Stimulated activated CD4-positive, alpha-beta T cell treated with anti-CD3 and anti-CD28 coated beads, Interleukin-4, amount 100 ng/mL, for 1 hour (primary cell): ENCODE measurements around the gene PCDHGA9.
"Not testable (repeated sequence)": the region's sequence is repeated elsewhere in the genome, so short reads cannot be mapped to it uniquely, and the experiment has no call there.

Experiments
- DNase-seq: peaks from one replicate; pipeline ENCODE4 v3.0.0-alpha.2; 2020

PCDHGA9 gene

DNA sequence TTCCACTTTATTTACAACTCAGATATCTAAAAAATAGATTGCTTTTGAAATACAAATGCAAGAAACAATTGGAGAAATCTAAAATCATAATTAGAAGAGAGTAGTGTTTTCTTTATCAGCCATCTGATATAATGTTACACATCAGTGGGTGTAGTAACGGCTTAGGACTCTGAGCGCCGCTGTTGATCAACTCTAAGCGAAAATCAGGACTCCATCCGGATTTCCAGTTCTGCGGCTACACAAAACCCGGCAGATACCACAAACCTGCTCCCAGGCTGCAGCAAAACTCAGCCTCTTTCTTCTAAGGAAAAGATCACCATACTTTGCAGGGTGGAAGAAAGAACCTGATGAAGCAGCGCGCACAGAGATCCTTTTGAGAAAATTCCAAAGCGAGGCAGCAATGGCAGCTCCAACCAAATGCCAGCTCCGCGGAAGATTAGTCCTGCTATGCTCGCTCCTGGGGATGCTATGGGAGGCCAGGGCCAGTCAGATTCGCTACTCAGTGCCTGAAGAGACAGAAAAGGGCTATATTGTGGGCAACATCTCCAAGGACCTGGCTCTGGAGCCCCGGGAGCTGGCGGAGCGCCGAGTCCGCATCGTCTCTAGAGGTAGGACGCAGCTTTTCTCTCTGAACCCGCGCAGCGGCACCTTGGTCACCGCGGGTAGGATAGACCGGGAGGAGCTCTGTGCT lies at the start of gene PCDHGA9:
TSS of gene PCDHGA9 (plus strand) at position 226 of the 691 bp plus-strand sequence. CDS start at position 401, 175 bp downstream.
- no peak for DNase-seq

DNA sequence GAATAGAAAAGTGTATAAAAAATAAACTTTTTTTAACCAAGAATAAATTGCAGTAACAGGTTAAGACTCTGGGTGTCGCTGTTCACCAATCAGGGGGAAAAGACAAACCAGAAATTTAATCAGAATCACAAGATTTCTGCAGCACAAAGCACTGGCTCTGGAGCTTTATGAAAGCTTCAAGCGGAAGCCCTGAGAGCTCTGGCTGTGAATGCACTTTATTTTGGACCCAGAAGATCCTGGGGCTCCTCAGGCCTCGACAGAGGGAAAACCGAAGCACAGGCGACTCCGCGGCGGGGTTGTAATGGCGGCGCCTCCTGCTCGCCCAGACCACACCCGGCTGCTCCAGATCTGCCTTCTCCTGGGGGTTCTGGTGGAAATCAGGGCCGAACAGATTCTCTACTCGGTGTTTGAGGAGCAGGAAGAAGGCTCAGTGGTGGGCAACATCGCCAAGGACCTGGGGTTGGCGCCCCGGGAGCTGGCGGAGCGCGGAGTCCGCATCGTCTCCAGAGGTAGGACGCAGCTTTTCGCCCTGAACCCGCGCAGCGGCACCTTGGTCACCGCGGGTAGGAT lies 47.6 kb upstream of the PCDHGA9 start, which contains the start of gene PCDHGA4:
TSS of gene PCDHGA4 (plus strand) at position 122 of the 570 bp plus-strand sequence. CDS start at position 209, 87 bp downstream.
- DNase-seq = no peak

DNA sequence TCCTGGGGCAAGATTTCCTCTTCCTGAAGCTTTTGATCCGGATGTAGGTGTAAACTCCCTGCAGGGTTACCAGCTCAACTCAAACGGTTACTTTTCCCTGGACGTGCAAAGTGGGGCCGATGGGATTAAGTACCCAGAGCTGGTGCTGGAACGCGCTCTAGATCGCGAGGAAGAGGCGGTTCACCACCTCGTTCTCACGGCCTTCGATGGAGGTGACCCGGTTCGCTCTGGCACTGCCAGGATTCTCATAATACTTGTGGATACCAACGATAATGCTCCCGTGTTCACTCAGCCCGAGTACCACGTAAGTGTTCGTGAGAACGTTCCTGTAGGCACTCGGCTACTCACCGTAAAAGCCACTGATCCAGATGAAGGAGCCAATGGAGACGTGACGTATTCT lies 46.9 kb upstream of the PCDHGA9 start:
- DNase-seq = no peak

DNA sequence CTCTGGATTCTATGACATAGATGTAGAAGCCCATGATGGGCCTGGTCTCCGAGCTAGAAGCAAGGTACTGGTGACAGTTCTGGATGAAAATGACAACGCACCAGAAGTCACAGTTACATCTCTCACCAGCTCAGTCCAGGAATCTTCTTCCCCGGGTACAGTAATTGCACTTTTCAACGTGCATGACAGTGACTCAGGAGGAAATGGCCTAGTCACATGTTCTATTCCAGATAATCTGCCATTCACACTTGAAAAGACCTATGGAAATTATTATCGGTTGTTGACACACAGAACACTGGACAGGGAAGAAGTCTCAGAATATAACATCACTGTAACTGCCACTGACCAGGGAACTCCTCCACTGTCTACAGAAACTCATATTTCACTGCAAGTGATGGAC lies 46.4 kb upstream of the PCDHGA9 start:
- DNase-seq = no peak

DNA sequence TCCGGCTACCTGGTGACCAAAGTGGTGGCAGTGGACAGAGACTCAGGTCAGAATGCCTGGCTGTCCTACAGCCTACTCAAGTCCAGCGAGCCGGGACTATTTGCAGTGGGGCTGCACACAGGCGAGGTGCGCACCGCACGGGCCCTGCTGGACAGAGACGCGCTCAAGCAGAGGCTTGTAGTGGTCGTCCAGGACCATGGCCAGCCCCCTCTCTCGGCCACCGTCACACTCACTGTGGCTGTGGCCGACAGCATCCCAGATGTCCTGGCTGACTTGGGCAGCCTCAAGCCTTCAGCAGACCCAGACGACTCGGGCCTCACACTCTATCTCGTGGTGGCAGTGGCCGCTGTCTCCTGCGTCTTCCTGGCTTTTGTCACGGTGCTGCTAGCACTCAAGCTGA lies 45.6 kb upstream of the PCDHGA9 start:
- DNase-seq = no peak

DNA sequence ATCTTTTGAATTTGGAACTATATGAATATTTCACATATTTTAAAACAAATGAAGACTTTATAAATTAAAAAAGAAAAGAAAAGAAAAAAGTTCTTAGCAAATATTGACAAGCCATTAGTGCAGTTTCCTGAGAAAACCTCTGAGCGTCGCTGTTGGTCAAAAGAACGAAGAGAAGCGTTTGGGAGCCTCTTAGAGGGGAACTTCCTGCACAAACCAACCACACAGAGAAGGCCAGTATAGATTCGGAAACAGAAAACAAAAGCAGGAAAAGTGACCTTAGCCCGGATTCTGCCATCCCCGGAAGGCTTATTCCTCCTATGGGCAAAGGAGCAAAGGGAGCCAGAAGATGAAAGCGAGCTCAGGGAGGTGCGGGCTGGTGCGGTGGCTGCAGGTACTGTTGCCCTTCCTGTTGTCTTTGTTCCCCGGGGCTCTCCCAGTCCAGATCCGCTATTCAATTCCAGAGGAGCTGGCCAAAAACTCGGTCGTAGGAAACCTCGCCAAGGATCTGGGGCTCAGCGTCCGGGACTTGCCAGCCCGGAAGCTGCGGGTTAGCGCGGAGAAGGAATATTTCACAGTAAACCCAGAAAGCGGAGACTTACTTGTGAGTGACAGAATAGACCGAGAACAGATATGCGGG lies 42.7 kb upstream of the PCDHGA9 start, which contains the start of gene PCDHGB2:
TSS of gene PCDHGB2 (plus strand) at position 205 of the 637 bp plus-strand sequence. CDS start at position 347, 142 bp downstream.
- no peak for DNase-seq

DNA sequence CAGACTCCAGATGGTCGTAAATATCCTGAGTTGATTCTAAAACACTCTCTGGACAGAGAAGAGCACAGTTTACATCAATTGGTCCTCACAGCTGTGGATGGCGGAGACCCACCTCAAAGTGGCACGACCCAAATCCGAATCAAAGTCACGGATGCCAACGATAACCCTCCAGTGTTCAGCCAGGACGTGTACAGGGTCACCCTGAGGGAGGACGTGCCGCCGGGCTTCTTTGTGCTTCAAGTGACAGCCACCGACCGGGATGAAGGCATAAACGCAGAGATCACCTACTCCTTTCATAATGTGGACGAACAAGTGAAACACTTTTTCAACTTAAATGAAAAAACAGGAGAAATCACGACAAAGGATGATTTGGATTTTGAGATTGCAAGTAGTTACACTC lies 41.9 kb upstream of the PCDHGA9 start:
- DNase-seq = no peak

DNA sequence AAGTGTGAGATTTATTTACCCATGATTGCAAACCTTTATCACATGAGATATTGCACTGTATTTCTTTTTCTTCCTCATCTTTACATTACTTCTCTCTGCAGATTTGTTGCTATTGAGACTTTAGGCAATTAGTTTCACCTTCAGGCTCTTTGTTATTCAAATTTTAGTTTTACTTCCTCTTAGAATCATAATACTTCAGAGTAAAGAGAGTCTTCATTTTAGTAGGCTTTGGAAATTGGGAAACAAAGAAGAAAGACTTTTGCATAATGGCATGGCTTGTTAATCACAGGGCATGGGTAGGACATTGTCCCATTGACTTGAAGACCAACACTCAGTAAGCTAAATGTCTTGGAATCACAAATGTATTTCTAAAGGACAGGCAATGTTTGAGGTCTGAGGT lies 39.9 kb upstream of the PCDHGA9 start:
- DNase-seq = no peak

DNA sequence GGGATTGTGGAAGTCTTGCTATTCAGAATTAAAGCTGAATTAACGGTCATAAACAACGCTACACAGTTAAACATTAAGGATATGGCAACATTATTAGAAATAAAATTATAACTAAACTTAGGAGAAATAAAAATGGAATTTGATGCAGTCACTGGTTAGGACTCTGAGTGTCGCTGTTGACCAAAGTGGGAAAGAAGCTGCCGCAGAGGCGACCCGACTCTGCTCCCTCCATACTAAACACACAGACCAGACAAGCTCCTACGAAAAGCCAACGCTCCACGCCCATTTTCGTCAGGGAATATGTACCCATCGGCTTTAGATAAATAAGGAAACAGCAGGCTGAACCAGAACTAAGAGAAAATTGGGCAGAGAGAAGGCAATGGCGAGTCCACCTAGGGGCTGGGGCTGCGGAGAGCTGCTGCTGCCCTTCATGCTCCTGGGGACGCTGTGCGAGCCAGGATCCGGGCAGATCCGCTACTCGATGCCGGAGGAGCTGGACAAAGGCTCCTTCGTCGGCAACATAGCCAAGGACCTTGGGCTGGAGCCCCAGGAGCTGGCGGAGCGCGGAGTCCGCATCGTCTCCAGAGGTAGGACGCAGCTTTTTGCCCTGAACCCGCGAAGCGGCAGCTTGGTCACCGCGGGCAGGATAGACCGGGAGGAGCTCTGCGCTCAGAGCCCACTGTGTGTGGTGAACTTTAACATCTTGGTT lies 38.5 kb upstream of the PCDHGA9 start, which contains the start of gene PCDHGA5:
TSS of gene PCDHGA5 (plus strand) at position 211 of the 709 bp plus-strand sequence. CDS start at position 380, 169 bp downstream.
- no peak for DNase-seq

DNA sequence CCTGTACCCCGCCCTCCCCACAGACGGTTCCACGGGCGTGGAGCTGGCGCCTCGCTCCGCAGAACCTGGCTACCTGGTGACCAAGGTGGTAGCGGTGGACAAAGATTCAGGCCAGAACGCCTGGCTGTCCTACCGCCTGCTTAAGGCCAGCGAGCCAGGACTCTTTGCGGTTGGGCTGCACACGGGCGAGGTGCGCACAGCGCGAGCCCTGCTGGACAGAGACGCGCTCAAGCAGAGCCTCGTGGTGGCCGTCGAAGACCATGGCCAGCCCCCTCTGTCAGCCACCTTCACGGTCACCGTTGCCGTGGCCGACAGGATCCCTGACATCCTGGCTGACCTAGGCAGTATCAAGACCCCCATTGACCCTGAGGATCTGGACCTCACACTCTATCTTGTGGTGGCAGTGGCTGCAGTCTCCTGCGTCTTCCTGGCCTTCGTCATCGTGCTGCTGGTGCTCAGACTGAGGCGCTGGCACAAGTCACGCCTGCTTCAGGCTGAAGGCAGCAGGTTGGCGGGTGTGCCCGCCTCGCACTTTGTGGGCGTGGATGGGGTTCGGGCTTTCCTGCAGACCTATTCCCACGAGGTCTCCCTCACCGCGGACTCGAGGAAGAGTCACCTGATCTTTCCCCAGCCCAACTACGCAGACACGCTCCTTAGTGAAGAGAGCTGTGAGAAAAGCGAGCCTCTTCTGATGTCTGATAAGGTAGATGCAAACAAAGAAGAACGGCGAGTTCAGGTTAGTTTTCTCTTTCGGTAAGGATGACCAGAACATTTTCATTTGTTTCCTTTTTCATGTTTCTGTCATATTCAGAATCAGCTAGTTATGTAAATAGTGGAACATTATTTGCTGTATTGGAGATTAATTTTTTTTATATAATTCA lies 36.3 kb upstream of the PCDHGA9 start:
- DNase-seq = no peak

DNA sequence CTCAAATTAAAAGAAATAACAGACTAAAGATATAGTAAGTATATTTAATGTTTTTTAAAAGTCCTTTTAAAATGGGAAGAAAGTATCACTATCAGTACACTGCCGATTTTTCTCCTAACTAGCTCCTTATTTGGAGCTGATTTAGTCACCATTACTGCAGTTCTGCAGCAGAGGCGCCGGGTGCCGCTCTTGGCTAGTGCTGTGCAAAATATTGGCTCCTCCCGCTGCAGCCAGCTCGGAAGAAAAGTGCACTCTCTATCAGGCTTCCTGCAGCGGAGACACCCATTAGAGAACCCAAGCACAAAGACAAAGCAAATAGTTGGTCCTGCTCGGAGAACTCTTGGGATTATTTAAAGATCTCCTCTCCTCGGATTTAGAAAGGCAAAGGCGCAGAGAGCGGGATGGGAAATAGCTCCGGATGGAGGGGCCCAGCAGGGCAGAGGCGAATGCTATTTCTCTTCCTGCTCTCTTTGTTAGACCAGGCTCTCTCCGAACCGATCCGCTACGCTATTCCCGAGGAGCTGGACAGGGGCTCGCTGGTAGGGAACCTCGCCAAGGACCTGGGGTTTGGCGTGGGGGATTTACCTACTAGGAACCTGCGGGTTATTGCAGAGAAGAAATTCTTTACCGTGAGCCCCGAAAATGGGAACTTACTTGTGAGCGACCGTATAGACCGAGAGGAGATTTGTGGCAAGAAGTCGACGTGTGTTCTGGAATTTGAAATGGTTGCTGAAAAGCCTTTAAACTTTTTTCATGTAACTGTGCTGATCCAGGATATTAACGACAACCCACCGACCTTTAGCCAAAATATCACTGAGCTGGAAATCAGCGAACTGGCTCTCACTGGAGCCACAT lies 32.4 kb upstream of the PCDHGA9 start, which contains the start of gene PCDHGB3:
TSS of gene PCDHGB3 (plus strand) at position 249 of the 855 bp plus-strand sequence. CDS start at position 402, 153 bp downstream.
- peak; percentile 36 for DNase-seq

DNA sequence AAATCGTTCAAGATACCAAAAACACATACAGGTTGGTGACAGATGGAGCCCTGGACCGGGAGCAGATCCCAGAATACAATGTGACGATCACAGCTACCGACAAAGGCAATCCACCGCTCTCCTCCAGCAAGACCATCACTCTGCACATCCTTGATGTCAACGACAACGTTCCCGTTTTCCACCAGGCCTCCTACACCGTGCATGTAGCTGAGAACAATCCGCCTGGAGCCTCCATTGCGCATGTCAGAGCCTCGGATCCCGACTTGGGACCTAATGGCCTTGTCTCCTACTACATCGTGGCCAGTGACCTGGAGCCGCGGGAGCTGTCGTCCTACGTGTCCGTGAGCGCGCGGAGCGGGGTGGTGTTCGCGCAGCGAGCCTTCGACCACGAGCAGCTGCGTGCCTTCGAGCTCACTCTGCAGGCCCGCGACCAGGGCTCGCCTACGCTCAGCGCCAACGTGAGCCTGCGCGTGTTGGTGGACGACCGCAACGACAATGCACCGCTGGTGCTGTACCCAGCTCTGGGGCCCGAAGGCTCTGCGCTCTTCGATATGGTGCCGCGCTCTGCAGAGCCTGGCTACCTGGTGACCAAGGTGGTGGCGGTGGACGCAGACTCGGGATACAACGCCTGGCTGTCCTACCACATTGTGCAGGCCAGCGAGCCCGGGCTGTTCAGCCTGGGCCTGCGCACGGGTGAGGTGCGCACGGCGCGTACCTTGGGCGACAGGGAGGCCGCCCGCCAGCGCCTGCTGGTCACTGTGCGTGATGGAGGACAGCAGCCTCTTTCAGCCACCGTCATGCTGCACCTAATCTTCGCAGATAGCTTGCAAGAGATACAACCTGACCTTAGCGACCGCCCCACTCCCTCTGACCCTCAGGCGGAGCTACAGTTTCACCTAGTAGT lies 30.8 kb upstream of the PCDHGA9 start:
- DNase-seq = no peak

DNA sequence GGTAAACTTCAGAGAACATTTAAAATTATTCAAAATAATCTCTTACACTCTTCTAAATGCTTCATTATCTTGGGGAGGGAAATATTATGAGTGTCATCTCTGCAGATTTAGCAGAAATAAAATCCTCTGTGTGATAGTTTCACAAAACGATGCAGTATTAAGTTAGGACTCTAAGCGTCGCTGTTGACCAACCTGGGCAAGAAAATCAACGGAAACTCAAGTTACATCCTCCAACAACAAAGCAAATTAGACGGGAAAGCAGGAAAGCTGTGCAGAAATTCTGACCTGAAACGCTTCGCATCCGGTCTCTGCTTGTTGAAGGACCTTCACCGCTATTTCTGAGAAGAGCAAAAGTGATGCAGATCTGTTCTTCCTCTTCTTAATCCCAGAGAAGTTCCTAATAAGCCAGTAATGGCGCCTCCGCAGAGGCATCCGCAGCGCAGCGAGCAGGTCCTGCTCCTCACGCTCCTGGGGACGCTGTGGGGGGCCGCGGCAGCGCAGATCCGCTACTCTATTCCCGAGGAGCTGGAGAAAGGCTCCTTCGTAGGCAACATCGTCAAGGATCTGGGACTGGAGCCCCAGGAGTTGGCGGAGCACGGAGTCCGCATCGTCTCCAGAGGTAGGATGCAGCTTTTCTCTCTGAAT lies 28.8 kb upstream of the PCDHGA9 start, which contains the start of gene PCDHGA6:
TSS of gene PCDHGA6 (plus strand) at position 219 of the 645 bp plus-strand sequence. CDS start at position 412, 193 bp downstream.
- no peak for DNase-seq

DNA sequence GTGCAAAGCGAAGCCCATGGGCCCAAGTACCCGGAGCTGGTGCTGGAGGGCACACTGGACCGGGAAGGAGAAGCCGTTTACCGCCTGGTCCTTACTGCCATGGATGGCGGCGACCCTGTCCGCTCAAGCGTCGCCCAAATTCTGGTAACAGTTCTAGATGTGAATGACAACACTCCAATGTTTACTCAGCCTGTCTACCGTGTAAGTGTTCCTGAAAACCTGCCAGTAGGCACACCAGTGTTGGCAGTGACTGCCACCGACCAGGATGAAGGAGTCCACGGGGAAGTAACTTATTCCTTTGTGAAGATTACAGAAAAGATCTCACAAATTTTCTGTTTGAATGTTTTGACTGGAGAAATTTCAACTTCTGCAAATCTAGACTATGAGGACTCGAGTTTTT lies 28.0 kb upstream of the PCDHGA9 start:
- no peak for DNase-seq

DNA sequence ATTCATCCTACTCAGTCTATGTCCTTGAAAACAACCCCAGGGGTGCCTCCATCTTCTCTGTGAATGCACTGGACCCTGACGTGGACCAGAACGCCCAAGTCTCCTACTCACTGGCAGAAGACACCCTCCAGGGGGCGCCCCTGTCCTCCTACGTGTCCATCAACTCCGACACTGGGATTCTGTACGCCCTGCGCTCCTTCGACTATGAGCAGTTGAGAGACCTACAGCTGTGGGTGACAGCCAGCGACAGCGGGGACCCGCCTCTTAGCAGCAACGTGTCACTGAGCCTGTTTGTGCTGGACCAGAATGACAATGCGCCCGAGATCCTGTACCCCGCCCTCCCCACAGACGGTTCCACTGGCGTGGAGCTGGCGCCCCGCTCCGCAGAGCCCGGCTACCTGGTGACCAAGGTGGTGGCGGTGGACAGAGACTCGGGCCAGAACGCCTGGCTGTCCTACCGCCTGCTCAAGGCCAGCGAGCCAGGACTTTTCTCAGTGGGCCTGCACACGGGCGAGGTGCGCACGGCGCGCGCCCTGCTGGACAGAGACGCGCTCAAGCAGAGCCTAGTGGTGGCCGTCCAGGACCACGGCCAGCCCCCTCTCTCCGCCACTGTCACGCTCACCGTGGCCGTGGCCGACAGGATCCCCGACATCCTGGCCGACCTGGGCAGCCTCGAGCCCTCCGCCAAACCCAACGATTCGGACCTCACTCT lies 27.0 kb upstream of the PCDHGA9 start:
- not testable (repeated sequence) for DNase-seq

DNA sequence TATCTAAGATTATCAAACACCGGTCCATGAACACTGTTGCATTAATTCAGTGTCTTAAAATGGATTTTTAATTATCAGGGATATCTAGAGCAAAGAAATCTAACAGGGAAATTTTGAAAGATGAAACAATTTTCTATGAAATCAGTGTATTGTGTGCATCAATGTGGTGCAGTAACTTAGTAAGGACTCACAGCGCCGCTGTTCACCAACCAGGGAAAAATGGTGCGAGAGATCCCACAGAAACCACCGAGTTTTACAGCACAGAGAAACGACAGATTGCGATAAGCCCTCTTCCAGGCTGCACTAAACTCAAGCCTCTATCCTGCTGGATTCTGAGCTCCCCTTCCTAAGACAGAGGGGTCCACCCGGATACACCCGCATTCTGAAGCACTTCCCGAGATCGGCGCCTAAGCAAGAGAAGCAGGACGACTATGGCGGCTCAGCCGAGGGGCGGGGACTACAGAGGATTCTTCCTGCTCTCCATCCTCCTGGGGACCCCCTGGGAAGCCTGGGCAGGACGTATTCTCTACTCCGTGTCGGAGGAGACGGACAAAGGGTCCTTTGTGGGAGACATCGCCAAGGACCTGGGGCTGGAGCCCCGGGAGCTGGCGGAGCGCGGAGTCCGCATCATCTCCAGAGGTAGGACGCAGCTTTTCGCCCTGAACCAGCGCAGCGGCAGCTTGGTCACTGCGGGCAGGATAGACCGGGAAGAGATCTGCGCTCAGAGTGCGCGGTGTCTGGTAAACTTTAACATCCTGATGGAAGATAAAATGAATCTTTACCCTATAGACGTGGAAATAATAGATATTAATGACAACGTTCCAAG lies 19.9 kb upstream of the PCDHGA9 start, which contains the start of gene PCDHGA7:
TSS of gene PCDHGA7 (plus strand) at position 274 of the 826 bp plus-strand sequence. CDS start at position 432, 158 bp downstream.
- DNase-seq = no peak

DNA sequence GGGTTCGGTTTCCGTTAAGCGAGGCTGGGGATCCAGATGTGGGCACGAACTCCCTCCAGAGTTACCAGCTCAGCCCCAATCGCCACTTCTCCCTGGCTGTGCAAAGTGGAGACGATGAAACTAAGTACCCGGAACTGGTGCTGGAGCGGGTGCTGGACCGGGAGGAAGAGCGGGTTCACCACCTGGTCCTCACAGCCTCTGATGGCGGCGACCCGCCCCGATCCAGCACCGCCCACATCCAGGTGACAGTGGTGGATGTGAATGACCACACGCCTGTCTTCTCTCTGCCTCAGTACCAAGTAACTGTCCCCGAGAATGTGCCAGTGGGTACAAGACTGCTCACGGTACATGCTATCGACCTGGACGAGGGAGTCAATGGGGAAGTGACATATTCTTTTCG lies 19.2 kb upstream of the PCDHGA9 start:
- no peak for DNase-seq
